ENCODE data around the gene SCYL3.

SCYL3 gene

GRCh38 chr1:169890761-169891538 lies 2.7 kb downstream of the SCYL3 start:
- TF ChIP-seq ARNT (IDR thresholded peaks at IDR 0.05) (no peak), BHLHE40 (IDR thresholded peaks at IDR 0.05; ENCODE audit: borderline replicate concordance) (no peak), SP1 (IDR thresholded peaks at IDR 0.05) (no peak), SUZ12 (IDR thresholded peaks at IDR 0.05) (no peak), LEF1 (IDR thresholded peaks at IDR 0.05; ENCODE audit: borderline replicate concordance) (no peak), NFRKB (IDR thresholded peaks at IDR 0.05) (no peak), L3MBTL2 (conservative IDR thresholded peaks at IDR 0.05) (no peak)
- CTCF ChIA-PET = interaction anchor here (0.7 kb wide), 1 partner anchor 33 kb away, joined by 3 read pairs; no protein-coding TSS in a partner anchor
- peak; percentile 18 for DNase-seq (ENCODE audit: extremely low spot score)
- POLR2A ChIA-PET = no interaction called here

DNA sequence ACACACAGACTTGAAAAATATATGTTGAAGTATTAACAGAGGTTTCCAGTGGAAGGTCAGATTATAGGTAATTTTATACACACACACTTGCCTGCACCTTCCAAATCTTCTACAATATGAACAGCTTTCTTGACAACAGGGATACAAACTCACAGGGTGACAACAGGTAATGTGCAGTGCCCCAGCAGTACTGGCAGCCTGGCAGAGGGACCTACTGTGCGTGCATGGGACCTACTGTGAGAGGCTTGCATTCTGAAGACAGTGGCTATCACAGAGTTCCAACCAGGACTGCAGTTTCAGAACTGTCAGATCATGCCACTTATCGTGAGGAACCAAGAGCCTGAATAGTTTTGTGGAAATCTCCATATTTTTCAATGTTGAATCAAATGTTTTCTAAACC lies 3.8 kb downstream of the SCYL3 start:
- ChIA-PET POLR2A (no interaction called here), CTCF (no interaction called here)
- TF ChIP-seq FOXK2 (IDR thresholded peaks at IDR 0.05) (no peak), BHLHE40 (IDR thresholded peaks at IDR 0.05; ENCODE audit: borderline replicate concordance) (no peak), CTBP1 (IDR thresholded peaks at IDR 0.05; ENCODE audit: borderline replicate concordance) (no peak), ZNF384 (IDR thresholded peaks at IDR 0.05) (no peak), NFRKB (IDR thresholded peaks at IDR 0.05) (no peak), PKNOX1 (IDR thresholded peaks at IDR 0.05) (no peak), FOXA1 (IDR thresholded peaks at IDR 0.05) (no peak), HDGF (IDR thresholded peaks at IDR 0.05; ENCODE audit: borderline replicate concordance) (no peak), TARDBP (IDR thresholded peaks at IDR 0.05) (no peak), SP1 (IDR thresholded peaks at IDR 0.05) (no peak), LEF1 (IDR thresholded peaks at IDR 0.05; ENCODE audit: borderline replicate concordance) (no peak), ELF4 (IDR thresholded peaks at IDR 0.05) (no peak), L3MBTL2 (conservative IDR thresholded peaks at IDR 0.05) (no peak), SUZ12 (IDR thresholded peaks at IDR 0.05) (no peak)
- DNase-seq (ENCODE audit: extremely low spot score) = no peak

DNA sequence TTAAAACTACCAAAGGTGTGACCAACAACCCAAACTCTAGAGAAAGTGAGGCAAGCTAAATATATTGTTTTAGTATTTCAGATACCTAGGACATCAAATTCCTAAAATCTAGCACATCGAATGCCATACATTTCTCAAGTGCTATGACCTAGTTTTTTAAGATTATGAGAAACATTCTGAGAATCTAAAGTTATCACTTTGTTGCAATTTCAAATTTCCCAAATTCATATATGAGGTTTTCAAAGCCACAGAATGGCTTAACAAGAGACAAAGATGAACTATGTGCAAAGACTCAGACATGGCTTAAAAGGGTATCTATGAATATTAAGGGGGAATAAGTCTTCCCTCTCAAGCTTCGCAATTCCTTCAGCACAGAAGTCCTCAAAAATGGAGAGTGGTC lies 6.8 kb downstream of the SCYL3 start:
- TF ChIP-seq SUZ12 (IDR thresholded peaks at IDR 0.05) = no peak
- no peak for TF ChIP-seq FOXK2 (IDR thresholded peaks at IDR 0.05)
- no peak for TF ChIP-seq L3MBTL2 (conservative IDR thresholded peaks at IDR 0.05)
- TF ChIP-seq ZNF384 (IDR thresholded peaks at IDR 0.05) = no peak
- TF ChIP-seq ARNT (IDR thresholded peaks at IDR 0.05) = no peak
- TF ChIP-seq FOXM1 (IDR thresholded peaks at IDR 0.05; ENCODE audit: borderline replicate concordance) = no peak
- TF ChIP-seq TARDBP (IDR thresholded peaks at IDR 0.05) = no peak
- no peak for TF ChIP-seq BHLHE40 (IDR thresholded peaks at IDR 0.05; ENCODE audit: borderline replicate concordance)
- no peak for TF ChIP-seq FOXA1 (IDR thresholded peaks at IDR 0.05)
- TF ChIP-seq PKNOX1 (IDR thresholded peaks at IDR 0.05) = no peak
- TF ChIP-seq SP1 (IDR thresholded peaks at IDR 0.05) = no peak
- TF ChIP-seq NFRKB (IDR thresholded peaks at IDR 0.05) = no peak
- TF ChIP-seq CTBP1 (IDR thresholded peaks at IDR 0.05; ENCODE audit: borderline replicate concordance) = no peak
- no peak for TF ChIP-seq ELF4 (IDR thresholded peaks at IDR 0.05)
- TF ChIP-seq HDGF (IDR thresholded peaks at IDR 0.05; ENCODE audit: borderline replicate concordance) = no peak
- TF ChIP-seq LEF1 (IDR thresholded peaks at IDR 0.05; ENCODE audit: borderline replicate concordance) = no peak
- CTCF ChIA-PET = no interaction called here
- POLR2A ChIA-PET = no interaction called here
- no peak for DNase-seq (ENCODE audit: extremely low spot score)

DNA sequence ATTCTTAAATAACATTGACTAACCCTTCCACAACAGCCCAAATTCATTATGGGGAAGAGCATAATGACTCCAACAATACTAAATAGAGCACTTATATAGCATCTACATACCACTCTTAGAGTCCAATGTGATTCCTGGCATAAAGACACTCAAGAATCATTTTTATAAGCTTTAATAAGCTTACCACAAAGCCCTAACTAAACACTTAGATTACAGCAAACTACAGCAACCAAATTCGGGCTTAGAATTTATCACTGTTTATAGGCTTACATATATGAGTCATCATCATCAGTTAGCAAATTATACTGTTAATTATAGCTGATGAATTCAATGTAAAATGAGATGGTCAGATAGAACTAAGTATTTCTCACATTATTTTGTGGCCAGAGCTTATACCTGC lies 7.3 kb downstream of the SCYL3 start:
- DNase-seq (ENCODE audit: extremely low spot score) = no peak
- CTCF ChIA-PET = no interaction called here
- POLR2A ChIA-PET = no interaction called here
- TF ChIP-seq LEF1 (IDR thresholded peaks at IDR 0.05; ENCODE audit: borderline replicate concordance) (no peak), HDGF (IDR thresholded peaks at IDR 0.05; ENCODE audit: borderline replicate concordance) (no peak), SUZ12 (IDR thresholded peaks at IDR 0.05) (no peak), ELF4 (IDR thresholded peaks at IDR 0.05) (no peak), BHLHE40 (IDR thresholded peaks at IDR 0.05; ENCODE audit: borderline replicate concordance) (no peak), SP1 (IDR thresholded peaks at IDR 0.05) (no peak), TARDBP (IDR thresholded peaks at IDR 0.05) (no peak), CTBP1 (IDR thresholded peaks at IDR 0.05; ENCODE audit: borderline replicate concordance) (no peak), PKNOX1 (IDR thresholded peaks at IDR 0.05) (no peak), ZNF384 (IDR thresholded peaks at IDR 0.05) (no peak), FOXM1 (IDR thresholded peaks at IDR 0.05; ENCODE audit: borderline replicate concordance) (no peak), L3MBTL2 (conservative IDR thresholded peaks at IDR 0.05) (no peak), FOXK2 (IDR thresholded peaks at IDR 0.05) (no peak)

- ChIA-PET CTCF (interaction anchor here (0.6 kb wide), 1 partner anchor 145 kb away, joined by 3 read pairs; no protein-coding TSS in a partner anchor), POLR2A (no interaction called here)
- no peak for DNase-seq (ENCODE audit: extremely low spot score)
- TF ChIP-seq SP1 (IDR thresholded peaks at IDR 0.05) (no peak), L3MBTL2 (conservative IDR thresholded peaks at IDR 0.05) (no peak), SUZ12 (IDR thresholded peaks at IDR 0.05) (no peak), PKNOX1 (IDR thresholded peaks at IDR 0.05) (no peak), FOXM1 (IDR thresholded peaks at IDR 0.05; ENCODE audit: borderline replicate concordance) (no peak), ZNF384 (IDR thresholded peaks at IDR 0.05) (no peak), FOXK2 (IDR thresholded peaks at IDR 0.05) (no peak)
Measured at GRCh38 chr1:169885207-169885606, 8.5 kb downstream of the SCYL3 start.
